CD4-positive, alpha-beta T cell treated with Interleukin-15 for 4 hours (primary cell): ENCODE data around the gene FBXO15.

Experiments
- DNase-seq: peaks from one replicate; pipeline ENCODE4 v3.0.0-alpha.2; 2020; ENCODE audit warnings: low spot score

The FBXO15 gene

DNA sequence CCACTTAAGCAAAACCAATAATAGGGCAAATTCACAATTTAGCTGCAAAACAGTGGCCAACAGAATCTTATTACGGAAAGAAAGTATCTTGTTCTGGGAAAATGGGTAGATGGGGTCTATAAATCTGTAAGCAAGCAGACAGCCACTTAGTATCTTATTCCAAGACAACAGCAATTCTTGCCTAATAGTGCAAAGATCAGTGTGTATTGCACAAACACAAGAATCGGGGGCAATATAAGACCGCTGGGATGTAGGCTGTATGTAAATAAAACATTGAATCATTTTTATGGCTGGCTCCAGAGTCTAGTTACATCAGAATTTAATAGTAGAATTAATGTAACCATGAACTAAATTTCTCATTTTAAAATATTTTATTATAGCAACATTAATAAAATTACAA is 85.6 kb downstream of the FBXO15 start:
- DNase-seq: no peak

- no peak for DNase-seq
These were observed 87.1 kb downstream of the FBXO15 start for GRCh38 chr18:74060579-74060978.

DNA sequence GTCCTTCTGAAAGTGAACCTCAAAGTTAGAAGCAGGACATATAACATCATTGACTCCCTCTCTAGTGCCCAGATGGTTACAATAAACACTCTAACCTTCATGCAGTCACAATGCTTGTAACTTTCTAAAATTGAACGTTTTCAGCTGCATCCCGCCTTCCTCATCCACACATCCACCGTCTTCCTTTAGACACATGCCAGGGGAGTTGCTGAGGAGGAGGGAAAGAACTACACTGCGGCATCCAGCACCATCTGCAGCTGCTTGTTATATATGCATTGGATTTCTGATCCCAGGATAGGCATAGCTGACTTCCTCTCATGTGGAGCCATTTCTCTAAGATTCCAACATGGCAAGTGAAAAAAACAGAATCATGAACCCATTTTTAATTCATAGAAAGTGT is 96.8 kb downstream of the FBXO15 start:
- DNase-seq: no peak

DNA sequence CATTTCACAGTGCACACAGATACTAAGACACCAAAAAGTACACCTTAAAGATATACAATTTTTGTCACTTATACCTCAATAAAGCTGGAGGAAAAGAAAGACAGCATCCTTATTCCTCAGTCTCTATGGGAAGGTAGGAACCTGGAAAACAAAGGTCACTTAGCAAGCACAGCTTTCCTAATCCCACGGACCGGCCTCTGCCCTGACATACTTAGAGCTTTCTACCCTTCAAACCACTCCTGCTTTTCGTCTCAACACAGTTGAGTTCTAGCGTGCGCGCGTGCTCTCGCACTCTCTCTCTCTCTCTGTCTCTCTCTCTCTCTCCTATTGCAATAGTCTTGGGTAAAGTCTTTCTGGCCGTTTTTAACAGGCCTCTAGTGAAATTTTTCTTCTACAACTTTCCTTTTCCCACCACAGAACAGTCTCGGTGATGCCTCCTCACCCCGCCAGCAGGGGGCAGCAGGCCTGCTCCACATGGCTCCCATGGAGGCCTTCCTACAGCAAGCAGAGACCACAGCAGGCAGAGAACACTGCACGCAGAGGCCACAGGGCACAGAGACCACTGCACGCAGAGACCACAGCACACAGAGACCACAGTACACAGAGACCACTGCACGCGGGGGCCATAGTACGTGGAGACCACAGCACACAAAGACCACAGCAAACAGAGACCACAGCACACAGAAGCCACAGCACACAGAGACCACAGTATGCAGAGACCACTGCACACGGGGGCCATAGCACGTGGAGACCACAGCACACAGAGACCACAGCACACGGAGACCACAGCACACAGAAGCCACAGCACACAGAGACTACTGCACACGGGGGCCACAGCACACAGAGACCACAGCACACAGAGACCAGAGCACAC is 106.9 kb downstream of the FBXO15 start:
- peak; percentile 46 for DNase-seq

GRCh38 chr18:74040008-74040407 is 107.6 kb downstream of the FBXO15 start:
- no peak for DNase-seq

DNA sequence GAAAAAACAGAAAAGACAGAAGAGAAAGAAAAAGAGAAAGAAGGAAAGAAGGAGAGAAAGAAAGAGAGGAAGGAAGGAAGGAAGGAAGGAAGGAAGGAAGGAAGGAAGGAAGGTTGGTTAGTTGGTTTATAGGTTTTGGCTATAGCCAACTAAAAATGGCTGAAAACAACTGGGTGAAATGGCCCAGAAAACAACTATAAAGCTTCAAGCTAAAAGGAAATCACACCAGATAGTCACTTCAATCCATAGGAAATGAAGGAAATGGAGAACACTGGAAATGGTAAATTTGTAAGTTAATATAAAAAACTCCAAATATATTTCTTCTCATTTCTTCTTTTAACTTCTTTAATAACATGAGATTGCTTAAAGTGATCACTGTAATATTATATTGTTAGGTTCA is 118.5 kb downstream of the FBXO15 start:
- DNase-seq: no peak
